Measurements from ENCODE around the gene AMELY.

GRCh38 chrY:6948378-6948777 is 36.8 kb upstream of the AMELY start:
- TF ChIP-seq, protein P1, sequence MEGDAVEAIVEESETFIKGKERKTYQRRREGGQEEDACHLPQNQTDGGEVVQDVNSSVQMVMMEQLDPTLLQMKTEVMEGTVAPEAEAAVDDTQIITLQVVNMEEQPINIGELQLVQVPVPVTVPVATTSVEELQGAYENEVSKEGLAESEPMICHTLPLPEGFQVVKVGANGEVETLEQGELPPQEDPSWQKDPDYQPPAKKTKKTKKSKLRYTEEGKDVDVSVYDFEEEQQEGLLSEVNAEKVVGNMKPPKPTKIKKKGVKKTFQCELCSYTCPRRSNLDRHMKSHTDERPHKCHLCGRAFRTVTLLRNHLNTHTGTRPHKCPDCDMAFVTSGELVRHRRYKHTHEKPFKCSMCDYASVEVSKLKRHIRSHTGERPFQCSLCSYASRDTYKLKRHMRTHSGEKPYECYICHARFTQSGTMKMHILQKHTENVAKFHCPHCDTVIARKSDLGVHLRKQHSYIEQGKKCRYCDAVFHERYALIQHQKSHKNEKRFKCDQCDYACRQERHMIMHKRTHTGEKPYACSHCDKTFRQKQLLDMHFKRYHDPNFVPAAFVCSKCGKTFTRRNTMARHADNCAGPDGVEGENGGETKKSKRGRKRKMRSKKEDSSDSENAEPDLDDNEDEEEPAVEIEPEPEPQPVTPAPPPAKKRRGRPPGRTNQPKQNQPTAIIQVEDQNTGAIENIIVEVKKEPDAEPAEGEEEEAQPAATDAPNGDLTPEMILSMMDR (IDR thresholded peaks at IDR 0.05) = no peak
- no peak for TF ChIP-seq POLR2A (IDR thresholded peaks at IDR 0.05)
- no peak for TF ChIP-seq POLR2AphosphoS5 (IDR thresholded peaks at IDR 0.05)
